H9 (cell line): ENCODE results near the gene DPM1. TPM values are rescaled to one million over a fixed set of nuclear protein-coding genes. Genes with fewer than 3 reads are reported as not detected.

ENCODE experiments used
- DNase-seq: peaks from one replicate; pipeline ENCODE4 v3.0.0-alpha.2; 2017
- H2AFZ ChIP-seq: one replicate; pipeline ENCODE4 v1.6.1; 2013; ENCODE audit warnings: mild to moderate bottlenecking, low read length, control low read depth, moderate library complexity
- H2AK5ac ChIP-seq: 2 replicates; pipeline ENCODE4 v1.6.1; 2013; ENCODE audit warnings: low read length, control low read depth, mixed read lengths; ENCODE audit not compliant: insufficient read length
- H2BK120ac ChIP-seq: one replicate; pipeline ENCODE4 v1.6.1; 2013; ENCODE audit warnings: low read depth, mild to moderate bottlenecking, low read length, control low read depth, inconsistent platforms; ENCODE audit not compliant: poor library complexity, severe bottlenecking
- H2BK12ac ChIP-seq: 2 replicates; pipeline ENCODE4 v1.6.1; 2013; ENCODE audit warnings: low read length, control low read depth, mixed read lengths, low read depth; ENCODE audit not compliant: insufficient read length
- H2BK15ac ChIP-seq: 2 replicates; pipeline ENCODE4 v1.6.1; 2013; ENCODE audit warnings: low read depth, low read length, control low read depth
- H2BK20ac ChIP-seq: one replicate; pipeline ENCODE4 v1.6.1; 2013; ENCODE audit warnings: low read depth, mild to moderate bottlenecking, low read length, control low read depth, inconsistent platforms; ENCODE audit not compliant: poor library complexity, severe bottlenecking
- H2BK5ac ChIP-seq: 2 replicates; pipeline ENCODE4 v1.6.1; 2013; ENCODE audit warnings: low read length, control low read depth, mixed read lengths; ENCODE audit not compliant: insufficient read length
- H3K14ac ChIP-seq: 2 replicates; pipeline ENCODE4 v1.6.1; 2013; ENCODE audit warnings: low read length, control low read depth; ENCODE audit not compliant: insufficient read depth
- H3K18ac ChIP-seq: 2 replicates; pipeline ENCODE4 v1.6.1; 2013; ENCODE audit warnings: low read depth, mild to moderate bottlenecking, mixed read lengths, low read length, control low read depth; ENCODE audit not compliant: insufficient read length
- H3K23ac ChIP-seq: 2 replicates; pipeline ENCODE4 v1.6.1; 2013; ENCODE audit warnings: low read length, control low read depth, mixed read lengths, low read depth; ENCODE audit not compliant: insufficient read length
- H3K23me2 ChIP-seq: 2 replicates; pipeline ENCODE4 v1.6.1; 2013; ENCODE audit warnings: low read depth, mild to moderate bottlenecking, mixed read lengths, low read length, control low read depth; ENCODE audit not compliant: insufficient read length, poor library complexity, severe bottlenecking
- H3K27ac ChIP-seq: 2 replicates; pipeline ENCODE4 v1.5.1; 2013; ENCODE audit warnings: low read length, control low read depth, mixed read lengths, low read depth; ENCODE audit not compliant: insufficient read length
- H3K27me3 ChIP-seq: 2 replicates; pipeline ENCODE4 v1.6.1; 2013; ENCODE audit warnings: low read length, control low read depth, inconsistent platforms; ENCODE audit not compliant: insufficient read depth
- H3K4ac ChIP-seq: 2 replicates; pipeline ENCODE4 v1.6.1; 2013; ENCODE audit warnings: low read depth, mild to moderate bottlenecking, control low read depth, inconsistent platforms, low read length, moderate library complexity
- H3K4me1 ChIP-seq: 2 replicates; pipeline ENCODE4 v1.6.1; 2013; ENCODE audit warnings: low read length, control low read depth, inconsistent platforms; ENCODE audit not compliant: insufficient read depth
- H3K4me2 ChIP-seq: 2 replicates; pipeline ENCODE4 v1.6.1; 2013; ENCODE audit warnings: low read length, control low read depth, mixed read lengths; ENCODE audit not compliant: insufficient read length, insufficient read depth
- H3K56ac ChIP-seq: 2 replicates; pipeline ENCODE4 v1.6.1; 2013; ENCODE audit warnings: low read depth, mild to moderate bottlenecking, mixed read lengths, low read length, control low read depth; ENCODE audit not compliant: insufficient read length
- H3K79me1 ChIP-seq: 2 replicates; pipeline ENCODE4 v1.6.1; 2013; ENCODE audit warnings: low read depth, mild to moderate bottlenecking, moderate library complexity, low read length, control low read depth, inconsistent platforms; ENCODE audit not compliant: insufficient read depth, poor library complexity, severe bottlenecking
- H3K79me2 ChIP-seq: 2 replicates; pipeline ENCODE4 v1.6.1; 2013; ENCODE audit warnings: low read length, control low read depth, inconsistent platforms; ENCODE audit not compliant: insufficient read depth
- H3K9ac ChIP-seq: 2 replicates; pipeline ENCODE4 v1.6.1; 2013; ENCODE audit warnings: low read length, control low read depth, mixed read lengths; ENCODE audit not compliant: insufficient read length; ENCODE audit errors: extremely low read depth
- H3K9me3 ChIP-seq: one replicate; pipeline ENCODE4 v1.6.1; 2013; ENCODE audit warnings: low read depth, low read length, inconsistent platforms; ENCODE audit not compliant: control insufficient read depth
- H3T11ph ChIP-seq: one replicate; pipeline ENCODE4 v1.6.1; 2013; ENCODE audit warnings: mild to moderate bottlenecking, low read length, control low read depth, inconsistent platforms
- H4K20me1 ChIP-seq: one replicate; pipeline ENCODE4 v1.6.1; 2013; ENCODE audit not compliant: control insufficient read depth, insufficient read length, insufficient read depth
- H4K5ac ChIP-seq: 2 replicates; pipeline ENCODE4 v1.6.1; 2013; ENCODE audit warnings: low read depth, mild to moderate bottlenecking, mixed read lengths, low read length, control low read depth; ENCODE audit not compliant: insufficient read length
- H4K8ac ChIP-seq: replicated peaks from 2 replicates; pipeline ENCODE4 v1.6.1; 2013; ENCODE audit warnings: low read length, control low read depth, mixed read lengths, low read depth; ENCODE audit not compliant: insufficient read length
- H4K91ac ChIP-seq: 2 replicates; pipeline ENCODE4 v1.6.1; 2013; ENCODE audit warnings: low read depth, mild to moderate bottlenecking, moderate library complexity, mixed read lengths, low read length, control low read depth; ENCODE audit not compliant: insufficient read length
- H3K27ac Mint-ChIP-seq, 3 experiments: 2 replicates in 2 of 3; 3 replicates in 1 of 3; pipeline ENCODE4 v1.8.0; 2020 to 2021; ENCODE audit warnings: mixed read lengths in 3 of 3, mild to moderate bottlenecking in 1 of 3, moderate library complexity in 1 of 3
- H3K27me3 Mint-ChIP-seq: 2 replicates; pipeline ENCODE4 v1.8.0; 2021; ENCODE audit warnings: low read depth, mild to moderate bottlenecking, moderate library complexity, mixed read lengths
- H3K36me3 Mint-ChIP-seq, 3 experiments: 2 replicates in 2 of 3; 3 replicates in 1 of 3; pipeline ENCODE4 v1.8.0; 2020 to 2021; ENCODE audit warnings: low read depth in 3 of 3, mixed read lengths in 3 of 3; ENCODE audit not compliant: insufficient read depth in 1 of 3
- H3K4me1 Mint-ChIP-seq, 2 experiments: 2 replicates each; pipeline ENCODE4 v1.8.0; 2020; ENCODE audit warnings: mixed read lengths in 2 of 2
- H3K4me3 Mint-ChIP-seq, 2 experiments: 2 replicates in 1 of 2; 3 replicates in 1 of 2; pipeline ENCODE4 v1.8.0; 2020 to 2021; ENCODE audit warnings: mild to moderate bottlenecking in 2 of 2, mixed read lengths in 2 of 2, moderate library complexity in 1 of 2
- H3K9me3 Mint-ChIP-seq, 2 experiments: 2 replicates in 1 of 2; 3 replicates in 1 of 2; pipeline ENCODE4 v1.8.0; 2020; ENCODE audit warnings: mild to moderate bottlenecking in 2 of 2, mixed read lengths in 2 of 2, moderate library complexity in 1 of 2
- CTCF ChIP-seq: fragments of 200-600 bp; sonication (generic); conservative IDR thresholded peaks from 3 replicates; pipeline ENCODE4 v1.8.0; 2021; ENCODE audit warnings: antibody characterized with exemption, mild to moderate bottlenecking
- WGBS: extraction: QIAGEN DNeasy Blood & Tissue Kit; methylation state at CpG from one replicate; pipeline ENCODE4 v1.1.7; 2013; ENCODE audit warnings: missing lambda C conversion rate, low lambda C conversion rate, mixed read lengths; ENCODE audit not compliant: insufficient read length; ENCODE audit errors: extremely low coverage; 5-methylcytosine and 5-hydroxymethylcytosine counted together
- total RNA-seq: library from RNA; stranded (reverse); gene quantifications from 2 replicates; pipeline ENCODE4 v1.2.1, GENCODE V29; 2021

DPM1 gene
- total RNA-seq, 1 experiment from 2014 or later: 64.0 TPM

- no peak overlapping the region for H4K91ac ChIP-seq
- no peak overlapping the region for H3K56ac ChIP-seq
- no peaks in the 10 kb centered on the region for H3K9me3 ChIP-seq
- H3K4me2 ChIP-seq: no peak overlapping the region
- no peak overlapping the region for H3K14ac ChIP-seq
- H2BK20ac ChIP-seq: no peak overlapping the region
- WGBS: no CpG with 5 or more reads among the region's 9 CpGs
- H3K4me1 ChIP-seq: no peaks in the 10 kb centered on the region
- peaks cover 0 to 4% of the 10 kb centered on the region in 2 experiments; a peak in 1 of 5 replicates for H3K9me3 Mint-ChIP-seq
- no peaks in the 10 kb centered on the region for H3K79me1 ChIP-seq
- H3K23ac ChIP-seq: no peak overlapping the region
- no peak overlapping the region for H3T11ph ChIP-seq
- H3K79me2 ChIP-seq: no peaks in the 10 kb centered on the region
- no peak overlapping the region for H2AK5ac ChIP-seq
- H3K18ac ChIP-seq: no peak overlapping the region
- H3K23me2 ChIP-seq: no peaks in the 10 kb centered on the region
- no peak overlapping the region for H2AFZ ChIP-seq
- no peaks in the 10 kb centered on the region for H4K20me1 ChIP-seq
- no peaks in the 10 kb centered on the region for H3K27me3 ChIP-seq
- no peak overlapping the region for H3K27ac ChIP-seq
- no peak overlapping the region for H2BK12ac ChIP-seq
- no peak overlapping the region for H2BK120ac ChIP-seq
- H3K4me3 Mint-ChIP-seq: no peak overlapping the region
- H2BK5ac ChIP-seq: no peak overlapping the region
- H3K27me3 Mint-ChIP-seq: peaks cover 16% of the 10 kb centered on the region
- H4K5ac ChIP-seq: no peak overlapping the region
- no peak overlapping the region for H4K8ac ChIP-seq
- no peaks in the 10 kb centered on the region for H3K36me3 Mint-ChIP-seq
- H3K9ac ChIP-seq: no peak overlapping the region
- no peak for TF ChIP-seq CTCF
- H2BK15ac ChIP-seq: no peak overlapping the region
- no peak for DNase-seq
- H3K4ac ChIP-seq: no peak overlapping the region
- peaks cover 27 to 39% of the 10 kb centered on the region in 2 experiments for H3K4me1 Mint-ChIP-seq
- no peak overlapping the region for H3K27ac Mint-ChIP-seq
Observed at GRCh38 chr20:50993876-50994275, 35.5 kb upstream of the DPM1 start.
